Measurements from ENCODE around the gene CARS2.

DNA sequence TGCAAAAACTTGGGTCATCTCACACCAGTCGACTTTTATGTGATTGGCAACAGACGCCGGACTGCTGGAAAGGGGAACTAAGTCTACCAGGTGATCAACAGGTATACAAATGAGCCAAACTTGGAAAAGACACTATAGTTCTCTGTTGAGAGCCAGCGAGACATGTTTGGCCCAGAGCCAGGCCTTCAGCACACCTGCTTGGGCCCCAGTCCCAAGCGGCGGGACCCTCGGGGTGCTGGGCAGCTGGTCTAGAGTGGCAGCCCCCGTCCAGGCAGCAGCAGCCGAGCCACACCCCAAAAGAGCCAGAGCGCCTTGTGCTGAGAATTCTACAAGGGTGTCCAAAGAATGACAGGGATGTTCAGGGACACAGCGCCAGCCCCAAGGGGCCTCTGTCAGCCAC lies 62.6 kb downstream of the CARS2 start:
- TF ChIP-seq, protein P1, sequence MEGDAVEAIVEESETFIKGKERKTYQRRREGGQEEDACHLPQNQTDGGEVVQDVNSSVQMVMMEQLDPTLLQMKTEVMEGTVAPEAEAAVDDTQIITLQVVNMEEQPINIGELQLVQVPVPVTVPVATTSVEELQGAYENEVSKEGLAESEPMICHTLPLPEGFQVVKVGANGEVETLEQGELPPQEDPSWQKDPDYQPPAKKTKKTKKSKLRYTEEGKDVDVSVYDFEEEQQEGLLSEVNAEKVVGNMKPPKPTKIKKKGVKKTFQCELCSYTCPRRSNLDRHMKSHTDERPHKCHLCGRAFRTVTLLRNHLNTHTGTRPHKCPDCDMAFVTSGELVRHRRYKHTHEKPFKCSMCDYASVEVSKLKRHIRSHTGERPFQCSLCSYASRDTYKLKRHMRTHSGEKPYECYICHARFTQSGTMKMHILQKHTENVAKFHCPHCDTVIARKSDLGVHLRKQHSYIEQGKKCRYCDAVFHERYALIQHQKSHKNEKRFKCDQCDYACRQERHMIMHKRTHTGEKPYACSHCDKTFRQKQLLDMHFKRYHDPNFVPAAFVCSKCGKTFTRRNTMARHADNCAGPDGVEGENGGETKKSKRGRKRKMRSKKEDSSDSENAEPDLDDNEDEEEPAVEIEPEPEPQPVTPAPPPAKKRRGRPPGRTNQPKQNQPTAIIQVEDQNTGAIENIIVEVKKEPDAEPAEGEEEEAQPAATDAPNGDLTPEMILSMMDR (IDR thresholded peaks at IDR 0.05): no peak
- TF ChIP-seq POLR2A (IDR thresholded peaks at IDR 0.05): no peak

Data from Peyer's patch (tissue), 4 donors.